Spleen (tissue), 11 donors: ENCODE measurements around the gene IL17C. TPM values are rescaled to one million over a fixed set of nuclear protein-coding genes. Genes with fewer than 3 reads are reported as not detected.

Source experiments
- DNase-seq: peaks from one replicate; pipeline ENCODE4 v3.0.0-alpha.2; 2020
- H3K27ac ChIP-seq, 8 donors: fragments of 200-600 bp; sonication (generic) in 7 of 8; 1 replicate in 4 of 8; 2 replicates in 4 of 8; pipeline versions ENCODE4 v1.5.0 to v1.8.0; 2016 to 2021; ENCODE audit warnings: inconsistent platforms in 4 of 8, mild to moderate bottlenecking in 4 of 8, moderate library complexity in 1 of 8
- H3K27me3 ChIP-seq, 7 donors: fragments of 200-600 bp; sonication (generic) in 6 of 7; replicated peaks in 1 of 7; 1 replicate in 4 of 7; 2 replicates in 3 of 7; pipeline versions ENCODE4 v1.5.0 to v1.8.0; 2016 to 2021; ENCODE audit warnings: inconsistent platforms in 3 of 7, mild to moderate bottlenecking in 1 of 7
- H3K36me3 ChIP-seq, 6 donors: fragments of 200-600 bp; sonication (generic) in 5 of 6; 1 replicate in 4 of 6; 2 replicates in 2 of 6; pipeline versions ENCODE4 v1.5.0 to v1.8.0; 2016 to 2021; ENCODE audit warnings: inconsistent platforms in 2 of 6
- H3K4me1 ChIP-seq, 6 donors: fragments of 200-600 bp; sonication (generic) in 5 of 6; 1 replicate in 3 of 6; 2 replicates in 3 of 6; pipeline versions ENCODE4 v1.5.0 to v1.8.0; 2016 to 2021; ENCODE audit warnings: inconsistent platforms in 3 of 6
- H3K4me3 ChIP-seq, 8 donors: fragments of 200-600 bp; sonication (generic) in 7 of 8; 1 replicate in 4 of 8; 2 replicates in 4 of 8; pipeline versions ENCODE4 v1.5.0 to v1.8.0; 2016 to 2021; ENCODE audit warnings: inconsistent platforms in 4 of 8, mild to moderate bottlenecking in 4 of 8, moderate library complexity in 2 of 8
- H3K9me3 ChIP-seq, 8 donors: fragments of 200-600 bp; sonication (generic) in 7 of 8; 1 replicate in 4 of 8; 2 replicates in 4 of 8; pipeline versions ENCODE4 v1.5.0 to v1.8.0; 2016 to 2021; ENCODE audit warnings: inconsistent platforms in 4 of 8
- POLR2A ChIP-seq, 3 donors: fragments of 450-650 bp; IDR thresholded peaks; one replicate each; pipeline ENCODE4 v1.5.1; 2017; ENCODE audit warnings: antibody characterized with exemption in 3 of 3, mild to moderate bottlenecking in 1 of 3
- POLR2AphosphoS5 ChIP-seq, 3 donors: sonication (generic); formaldehyde crosslinking; IDR thresholded peaks; one replicate each; pipeline ENCODE4 v1.5.1; 2017; ENCODE audit warnings: antibody characterized with exemption in 3 of 3
- WGBS, 5 donors: extraction: QIAGEN DNeasy Blood & Tissue Kit in 3 of 5; methylation state at CpG; one replicate each; pipeline versions ENCODE4 v1.1.5 to v1.1.7; 2013 to 2018; 5-methylcytosine and 5-hydroxymethylcytosine counted together
- intact Hi-C: fragments of 100-400 bp; cut with DNase I; formaldehyde crosslinking; loops from one replicate; pipeline ENCODE4 v1.15.0; 2023; ENCODE audit warnings: low total_unique reads
- polyA plus RNA-seq, 3 donors: library from polyadenylated mRNA; stranded (reverse); fragments of 200-250 nt; gene quantifications; one replicate each; pipeline ENCODE4 v1.2.1, GENCODE V29; 2013
- total RNA-seq, 7 donors: library from RNA; depleted of rRNA in 3 of 7; stranded (reverse); fragments of >200 nt in 3 of 7; fragmentation: NEBNext Ultra II Directional in 4 of 7; extraction: Animal tissue kit (Norgen Biotek cat#: 25700) in 4 of 7; gene quantifications; one replicate each; pipeline versions ENCODE4 v1.1.0 to v1.2.1, GENCODE V29; 2016 to 2021
- TF ChIP-seq, protein P1 (sequence below), 11 experiments: fragments of 200-600 bp in 7 of 11; fragments of 450-650 bp in 4 of 11; sonication (generic) in 4 of 11; IDR thresholded peaks in 8 of 11; conservative IDR thresholded peaks in 3 of 11; 1 replicate in 7 of 11; 2 replicates in 4 of 11; pipeline versions ENCODE4 v1.4.0 to v1.8.0; 2016 to 2021; ENCODE audit warnings: antibody characterized with exemption in 11 of 11, inconsistent platforms in 4 of 11, mild to moderate bottlenecking in 1 of 11
- donor health status: healthy with polysubstance abuse.
- donor health status: DM: no; HTN: no; CAD: no; lungs with moderate emphysema.
- donor health status: DM: no; HTN: no; CAD: no.
- donor health status: Bipolar disorder and iron deficiency.
- donor health status: healthy.
- donor health status: DM: no; HTN: no; CAD: no.
- donor health status: DM: yes; HTN: yes; CAD: no.

IL17C gene
- total and polyA plus RNA-seq, 10 donors, result 0.39 to 1.2 (median 0.64) TPM; not detected in 5

DNA sequence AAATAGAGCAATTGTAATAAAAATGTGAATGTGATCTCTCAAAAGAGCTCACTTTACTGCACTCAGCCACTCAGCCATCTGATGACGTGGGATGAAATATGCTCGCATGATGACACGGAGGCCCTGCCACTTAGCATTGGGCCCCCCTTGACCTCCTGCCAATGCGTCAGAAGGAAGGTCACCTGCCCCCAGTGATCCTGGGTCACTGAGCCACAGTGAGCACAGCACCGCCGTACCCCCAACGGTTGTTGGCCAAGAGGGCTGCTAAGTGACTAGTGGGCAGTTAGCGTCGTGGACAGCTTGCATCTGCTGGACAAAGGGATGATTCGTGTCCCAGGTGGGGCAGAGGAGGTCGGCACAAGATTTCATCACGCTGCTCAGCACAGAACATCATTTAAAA is 45.3 kb upstream of the IL17C start:
- intact Hi-C loops, result no loop called here
- H3K36me3 ChIP-seq, result peaks cover 0 to 82% (median 31%) of the 10 kb centered on the region in 6 donors
- H3K4me3 ChIP-seq, result no peak overlapping the region
- TF ChIP-seq POLR2AphosphoS5 (IDR thresholded peaks at IDR 0.05) (no peak), POLR2A (IDR thresholded peaks at IDR 0.05) (no peak)
- TF ChIP-seq, protein P1, sequence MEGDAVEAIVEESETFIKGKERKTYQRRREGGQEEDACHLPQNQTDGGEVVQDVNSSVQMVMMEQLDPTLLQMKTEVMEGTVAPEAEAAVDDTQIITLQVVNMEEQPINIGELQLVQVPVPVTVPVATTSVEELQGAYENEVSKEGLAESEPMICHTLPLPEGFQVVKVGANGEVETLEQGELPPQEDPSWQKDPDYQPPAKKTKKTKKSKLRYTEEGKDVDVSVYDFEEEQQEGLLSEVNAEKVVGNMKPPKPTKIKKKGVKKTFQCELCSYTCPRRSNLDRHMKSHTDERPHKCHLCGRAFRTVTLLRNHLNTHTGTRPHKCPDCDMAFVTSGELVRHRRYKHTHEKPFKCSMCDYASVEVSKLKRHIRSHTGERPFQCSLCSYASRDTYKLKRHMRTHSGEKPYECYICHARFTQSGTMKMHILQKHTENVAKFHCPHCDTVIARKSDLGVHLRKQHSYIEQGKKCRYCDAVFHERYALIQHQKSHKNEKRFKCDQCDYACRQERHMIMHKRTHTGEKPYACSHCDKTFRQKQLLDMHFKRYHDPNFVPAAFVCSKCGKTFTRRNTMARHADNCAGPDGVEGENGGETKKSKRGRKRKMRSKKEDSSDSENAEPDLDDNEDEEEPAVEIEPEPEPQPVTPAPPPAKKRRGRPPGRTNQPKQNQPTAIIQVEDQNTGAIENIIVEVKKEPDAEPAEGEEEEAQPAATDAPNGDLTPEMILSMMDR (IDR thresholded peaks at IDR 0.05 in 8 of 11, conservative IDR thresholded peaks at IDR 0.05 in 3 of 11), result no peak
- peaks cover 0 to 73% (median 31%) of the 10 kb centered on the region in 6 donors for H3K4me1 ChIP-seq
- WGBS, 5 donors, result 90 to 94% (median 92%) methylated on average over 12 of the region's 12 CpGs
- H3K27ac ChIP-seq, result peak overlapping the region in 2 of 8 donors; percentile 13 to 57
- H3K27me3 ChIP-seq, result no peaks in the 10 kb centered on the region
- H3K9me3 ChIP-seq, result no peaks in the 10 kb centered on the region
- no peak for DNase-seq

DNA sequence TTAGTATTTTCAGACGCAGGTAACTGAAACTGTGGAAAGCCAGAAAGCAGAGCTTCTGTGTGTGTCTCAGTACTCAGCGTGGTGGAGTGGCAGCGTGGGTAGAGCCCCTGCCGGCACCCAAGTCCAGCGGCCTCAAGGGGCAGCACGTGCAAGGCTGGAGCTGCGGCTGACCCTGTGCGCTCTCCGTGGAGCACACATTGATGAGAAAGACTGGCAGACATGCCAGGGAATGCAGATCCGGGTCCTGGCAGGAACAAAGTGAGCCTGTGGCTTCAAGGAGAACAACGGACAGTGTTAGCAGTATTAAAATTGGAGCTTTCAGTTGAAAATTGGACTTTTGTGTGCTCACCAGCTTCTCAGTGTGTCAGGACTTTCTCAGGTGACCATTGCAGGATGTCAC is 44.9 kb upstream of the IL17C start:
- 75 to 84% (median 76%) methylated on average over 11 of the region's 11 CpGs for WGBS, 5 donors
- no peaks in the 10 kb centered on the region for H3K9me3 ChIP-seq
- H3K36me3 ChIP-seq, result peaks cover 0 to 82% (median 30%) of the 10 kb centered on the region in 6 donors
- intact Hi-C loops, result no loop called here
- peak in 1 of 3 donors; percentile 58 for TF ChIP-seq POLR2AphosphoS5 (IDR thresholded peaks at IDR 0.05)
- TF ChIP-seq, protein P1 (IDR thresholded peaks at IDR 0.05 in 8 of 11, conservative IDR thresholded peaks at IDR 0.05 in 3 of 11), result no peak
- peaks cover 0 to 77% (median 35%) of the 10 kb centered on the region in 6 donors for H3K4me1 ChIP-seq
- DNase-seq, result no peak
- no peak overlapping the region for H3K4me3 ChIP-seq
- H3K27me3 ChIP-seq, result no peaks in the 10 kb centered on the region
- peak overlapping the region in 4 of 8 donors; percentile 8 to 57 (median 27) for H3K27ac ChIP-seq

GRCh38 chr16:88593910-88594309 is 44.5 kb upstream of the IL17C start:
- no peak for DNase-seq
- Histone ChIP-seq H3K4me3 (no peak overlapping the region), H3K9me3 (no peaks in the 10 kb centered on the region), H3K4me1 (peaks cover 3 to 81% (median 40%) of the 10 kb centered on the region in 6 donors), H3K27ac (peak overlapping the region in 5 of 8 donors; percentile 5 to 57 (median 33)), H3K27me3 (no peaks in the 10 kb centered on the region), H3K36me3 (peaks cover 0 to 82% (median 31%) of the 10 kb centered on the region in 6 donors)
- TF ChIP-seq POLR2A (IDR thresholded peaks at IDR 0.05), result no peak
- TF ChIP-seq, protein P1 (IDR thresholded peaks at IDR 0.05 in 8 of 11, conservative IDR thresholded peaks at IDR 0.05 in 3 of 11), result no peak
- TF ChIP-seq POLR2AphosphoS5 (IDR thresholded peaks at IDR 0.05), result no peak
- intact Hi-C loops, result no loop called here
- WGBS, 5 donors, result 74 to 79% (median 79%) methylated on average over 6 of the region's 6 CpGs

DNA sequence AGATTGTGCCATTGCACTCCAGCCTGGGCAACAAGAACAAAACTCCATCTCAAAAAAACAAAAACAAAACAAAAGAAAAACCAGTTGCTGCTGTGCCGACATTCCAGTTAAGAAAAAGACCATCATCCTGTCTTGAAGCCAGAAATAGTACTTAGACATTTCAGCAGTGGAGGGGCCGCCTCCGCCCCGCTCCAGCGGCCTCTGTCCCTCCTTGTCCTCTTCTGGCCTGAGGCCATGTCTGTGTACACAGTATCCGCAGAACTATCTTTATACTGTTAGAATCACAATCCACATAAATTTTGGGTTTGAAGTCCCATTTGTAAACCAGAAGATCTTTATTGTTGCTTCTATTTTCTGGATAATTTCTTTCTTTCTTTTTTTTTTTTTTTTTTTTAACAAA is 43.3 kb upstream of the IL17C start:
- TF ChIP-seq POLR2A (IDR thresholded peaks at IDR 0.05), result no peak
- no peak for TF ChIP-seq POLR2AphosphoS5 (IDR thresholded peaks at IDR 0.05)
- TF ChIP-seq, protein P1 (IDR thresholded peaks at IDR 0.05 in 8 of 11, conservative IDR thresholded peaks at IDR 0.05 in 3 of 11), result no peak
- peaks cover 7 to 91% (median 52%) of the 10 kb centered on the region in 6 donors for H3K4me1 ChIP-seq
- no peaks in the 10 kb centered on the region for H3K27me3 ChIP-seq
- H3K4me3 ChIP-seq, result no peak overlapping the region
- no peaks in the 10 kb centered on the region for H3K9me3 ChIP-seq
- no peak for DNase-seq
- peak overlapping the region in 5 of 8 donors; percentile 13 to 57 (median 33) for H3K27ac ChIP-seq
- peaks cover 2 to 82% (median 31%) of the 10 kb centered on the region in 6 donors for H3K36me3 ChIP-seq
- WGBS, 5 donors, result 74 to 85% (median 82%) methylated on average over 6 of the region's 6 CpGs
- intact Hi-C loops, result no loop called here
